ENCODE measurements around the gene PIEZO2.

The PIEZO2 gene

DNA sequence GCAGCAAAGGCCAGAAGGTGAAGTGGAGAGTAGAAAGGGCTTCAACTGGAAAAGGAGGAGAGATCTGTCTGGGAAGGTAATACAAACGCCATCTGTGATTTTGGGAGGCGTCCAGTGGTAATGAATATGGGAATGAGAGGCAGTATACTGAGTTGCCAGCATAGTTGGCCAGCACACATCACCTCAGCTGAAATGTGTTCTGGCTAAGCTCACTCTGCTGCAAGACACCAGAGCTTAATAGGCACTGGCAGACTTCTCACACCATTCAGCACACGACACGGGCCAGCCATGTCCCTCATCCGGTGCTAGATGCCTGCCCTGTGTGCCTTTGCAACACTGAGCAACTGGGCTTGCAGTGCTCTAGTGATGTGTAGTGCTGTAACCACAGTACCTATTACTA lies 277.1 kb downstream of the PIEZO2 start:
- no peaks in the 10 kb centered on the region for H3K36me3 ChIP-seq (ENCODE audit: insufficient read depth, low read depth, low read length)
- H3K27ac ChIP-seq (ENCODE audit: low read length), result no peak overlapping the region
- H3K4me3 ChIP-seq (ENCODE audit: low read length), result no peak overlapping the region
- peaks cover 7% of the 10 kb centered on the region; the same call in 1 of the 2 replicates for H3K4me1 ChIP-seq (ENCODE audit: insufficient read depth, low read length)
- H3K9ac ChIP-seq (ENCODE audit: low read depth, low read length), result no peak overlapping the region
- no peaks in the 10 kb centered on the region for H3K27me3 ChIP-seq (ENCODE audit: insufficient read depth, low read length)
- no peaks in the 10 kb centered on the region for H3K9me3 ChIP-seq (ENCODE audit: insufficient read depth, low read depth, low read length)

- Histone ChIP-seq H3K4me3 (ENCODE audit: low read length) (no peak overlapping the region), H3K9me3 (ENCODE audit: insufficient read depth, low read depth, low read length) (no peaks in the 10 kb centered on the region), H3K4me1 (ENCODE audit: insufficient read depth, low read length) (peaks cover 7% of the 10 kb centered on the region; the same call in 1 of the 2 replicates), H3K27me3 (ENCODE audit: insufficient read depth, low read length) (no peaks in the 10 kb centered on the region), H3K36me3 (ENCODE audit: insufficient read depth, low read depth, low read length) (no peaks in the 10 kb centered on the region), H3K27ac (ENCODE audit: low read length) (no peak overlapping the region), H3K9ac (ENCODE audit: low read depth, low read length) (no peak overlapping the region)
Observed at GRCh38 chr18:10864722-10865121, 284.6 kb downstream of the PIEZO2 start.

DNA sequence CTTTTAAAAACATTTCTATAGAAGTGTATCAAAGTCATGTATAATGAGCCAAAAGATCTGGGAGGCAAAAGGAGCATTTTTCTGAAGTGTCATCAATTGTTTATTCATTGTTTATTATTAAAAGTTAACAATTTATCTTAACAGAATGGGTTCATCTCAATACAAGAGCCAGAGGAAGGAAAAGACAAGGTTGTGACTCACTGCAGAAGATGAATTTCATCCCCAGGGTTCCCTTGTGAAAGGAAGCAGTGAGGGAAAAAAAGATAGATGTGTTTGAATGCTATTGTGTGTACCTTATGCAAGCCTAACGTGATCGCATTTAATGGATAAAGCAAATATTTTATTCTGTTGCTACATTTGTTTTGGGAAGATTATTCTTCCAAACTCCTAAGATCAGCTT lies 286.3 kb downstream of the PIEZO2 start:
- Histone ChIP-seq H3K4me3 (ENCODE audit: low read length) (no peak overlapping the region), H3K4me1 (ENCODE audit: insufficient read depth, low read length) (peaks cover 7% of the 10 kb centered on the region; the same call in 1 of the 2 replicates), H3K27me3 (ENCODE audit: insufficient read depth, low read length) (no peaks in the 10 kb centered on the region), H3K27ac (ENCODE audit: low read length) (no peak overlapping the region), H3K9ac (ENCODE audit: low read depth, low read length) (no peak overlapping the region), H3K36me3 (ENCODE audit: insufficient read depth, low read depth, low read length) (no peaks in the 10 kb centered on the region), H3K9me3 (ENCODE audit: insufficient read depth, low read depth, low read length) (no peaks in the 10 kb centered on the region)

DNA sequence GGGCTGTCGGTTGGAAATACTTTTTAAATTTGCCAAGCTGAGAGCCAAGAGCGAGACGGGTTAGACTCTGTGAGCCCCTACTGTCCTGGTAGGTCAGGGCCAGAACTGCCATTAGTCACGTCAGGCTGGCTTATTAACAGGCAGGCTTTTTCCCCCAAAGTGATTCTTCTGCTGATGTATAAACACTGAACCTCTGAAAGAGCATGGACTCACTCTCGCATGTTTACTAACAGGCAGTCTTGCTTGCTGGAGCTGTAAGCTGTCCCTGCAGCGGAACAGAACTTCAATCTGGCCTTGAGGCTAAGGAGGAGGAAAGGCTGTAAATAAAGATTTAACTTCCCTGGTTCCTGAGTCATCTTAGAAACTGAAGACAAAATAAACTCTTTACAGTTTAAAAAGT lies 288.4 kb downstream of the PIEZO2 start:
- H3K27ac ChIP-seq (ENCODE audit: low read length), result no peak overlapping the region
- no peak overlapping the region for H3K4me3 ChIP-seq (ENCODE audit: low read length)
- no peaks in the 10 kb centered on the region for H3K27me3 ChIP-seq (ENCODE audit: insufficient read depth, low read length)
- no peaks in the 10 kb centered on the region for H3K36me3 ChIP-seq (ENCODE audit: insufficient read depth, low read depth, low read length)
- peaks cover 7% of the 10 kb centered on the region; the same call in 1 of the 2 replicates for H3K4me1 ChIP-seq (ENCODE audit: insufficient read depth, low read length)
- no peaks in the 10 kb centered on the region for H3K9me3 ChIP-seq (ENCODE audit: insufficient read depth, low read depth, low read length)
- no peak overlapping the region for H3K9ac ChIP-seq (ENCODE audit: low read depth, low read length)

GRCh38 chr18:10860382-10860781 lies 289.0 kb downstream of the PIEZO2 start:
- peaks cover 7% of the 10 kb centered on the region; the same call in 1 of the 2 replicates for H3K4me1 ChIP-seq (ENCODE audit: insufficient read depth, low read length)
- no peaks in the 10 kb centered on the region for H3K36me3 ChIP-seq (ENCODE audit: insufficient read depth, low read depth, low read length)
- H3K27ac ChIP-seq (ENCODE audit: low read length), result no peak overlapping the region
- no peaks in the 10 kb centered on the region for H3K9me3 ChIP-seq (ENCODE audit: insufficient read depth, low read depth, low read length)
- no peak overlapping the region for H3K9ac ChIP-seq (ENCODE audit: low read depth, low read length)
- no peaks in the 10 kb centered on the region for H3K27me3 ChIP-seq (ENCODE audit: insufficient read depth, low read length)
- H3K4me3 ChIP-seq (ENCODE audit: low read length), result no peak overlapping the region

DNA sequence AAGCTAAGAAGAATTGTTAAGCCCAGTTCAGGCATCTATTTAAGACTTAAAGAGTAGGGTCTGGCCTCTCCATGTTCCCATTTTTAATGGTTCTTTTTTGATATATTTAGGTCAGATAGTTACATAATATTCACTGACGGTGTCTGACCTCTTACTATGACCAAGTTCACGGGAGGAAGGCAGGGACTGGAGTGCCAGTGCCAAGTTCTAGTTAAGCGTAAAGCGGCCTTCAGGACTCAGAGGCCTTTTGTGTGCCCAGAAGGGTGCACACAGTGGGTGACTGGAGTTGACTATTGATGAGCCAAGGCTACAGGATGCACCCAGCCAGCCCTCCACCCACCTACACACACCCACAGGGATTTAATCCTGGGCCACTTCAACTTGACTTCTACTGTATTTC lies 290.9 kb downstream of the PIEZO2 start:
- Histone ChIP-seq H3K4me1 (ENCODE audit: insufficient read depth, low read length) (peaks cover 10% of the 10 kb centered on the region; the same call in 1 of the 2 replicates), H3K36me3 (ENCODE audit: insufficient read depth, low read depth, low read length) (no peaks in the 10 kb centered on the region), H3K9me3 (ENCODE audit: insufficient read depth, low read depth, low read length) (no peaks in the 10 kb centered on the region), H3K27me3 (ENCODE audit: insufficient read depth, low read length) (no peaks in the 10 kb centered on the region), H3K27ac (ENCODE audit: low read length) (no peak overlapping the region), H3K4me3 (ENCODE audit: low read length) (no peak overlapping the region), H3K9ac (ENCODE audit: low read depth, low read length) (no peak overlapping the region)

DNA sequence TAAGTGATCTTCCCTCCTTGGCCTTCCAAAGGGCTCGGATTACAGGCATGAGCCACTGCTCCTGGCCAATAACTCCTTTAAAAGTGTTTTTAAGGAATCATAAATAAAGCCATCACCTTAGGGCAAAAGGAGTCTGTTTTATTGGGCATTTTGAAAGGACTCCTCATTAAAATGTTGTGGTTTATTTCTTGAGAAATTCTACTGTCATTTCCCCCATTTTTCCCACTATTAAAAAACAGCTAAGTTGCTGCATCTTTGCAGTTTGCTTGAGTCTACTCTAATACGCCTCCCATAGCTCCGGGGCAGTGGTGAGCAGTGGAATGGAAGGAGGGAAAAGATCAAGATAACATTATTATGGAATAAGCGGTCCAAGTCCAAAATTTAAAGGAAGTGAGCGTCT lies 293.2 kb downstream of the PIEZO2 start:
- no peak overlapping the region for H3K9ac ChIP-seq (ENCODE audit: low read depth, low read length)
- H3K4me1 ChIP-seq (ENCODE audit: insufficient read depth, low read length), result peaks cover 10% of the 10 kb centered on the region; the same call in 1 of the 2 replicates
- no peak overlapping the region for H3K4me3 ChIP-seq (ENCODE audit: low read length)
- H3K27ac ChIP-seq (ENCODE audit: low read length), result no peak overlapping the region
- no peaks in the 10 kb centered on the region for H3K36me3 ChIP-seq (ENCODE audit: insufficient read depth, low read depth, low read length)
- H3K27me3 ChIP-seq (ENCODE audit: insufficient read depth, low read length), result no peaks in the 10 kb centered on the region
- H3K9me3 ChIP-seq (ENCODE audit: insufficient read depth, low read depth, low read length), result no peaks in the 10 kb centered on the region

DNA sequence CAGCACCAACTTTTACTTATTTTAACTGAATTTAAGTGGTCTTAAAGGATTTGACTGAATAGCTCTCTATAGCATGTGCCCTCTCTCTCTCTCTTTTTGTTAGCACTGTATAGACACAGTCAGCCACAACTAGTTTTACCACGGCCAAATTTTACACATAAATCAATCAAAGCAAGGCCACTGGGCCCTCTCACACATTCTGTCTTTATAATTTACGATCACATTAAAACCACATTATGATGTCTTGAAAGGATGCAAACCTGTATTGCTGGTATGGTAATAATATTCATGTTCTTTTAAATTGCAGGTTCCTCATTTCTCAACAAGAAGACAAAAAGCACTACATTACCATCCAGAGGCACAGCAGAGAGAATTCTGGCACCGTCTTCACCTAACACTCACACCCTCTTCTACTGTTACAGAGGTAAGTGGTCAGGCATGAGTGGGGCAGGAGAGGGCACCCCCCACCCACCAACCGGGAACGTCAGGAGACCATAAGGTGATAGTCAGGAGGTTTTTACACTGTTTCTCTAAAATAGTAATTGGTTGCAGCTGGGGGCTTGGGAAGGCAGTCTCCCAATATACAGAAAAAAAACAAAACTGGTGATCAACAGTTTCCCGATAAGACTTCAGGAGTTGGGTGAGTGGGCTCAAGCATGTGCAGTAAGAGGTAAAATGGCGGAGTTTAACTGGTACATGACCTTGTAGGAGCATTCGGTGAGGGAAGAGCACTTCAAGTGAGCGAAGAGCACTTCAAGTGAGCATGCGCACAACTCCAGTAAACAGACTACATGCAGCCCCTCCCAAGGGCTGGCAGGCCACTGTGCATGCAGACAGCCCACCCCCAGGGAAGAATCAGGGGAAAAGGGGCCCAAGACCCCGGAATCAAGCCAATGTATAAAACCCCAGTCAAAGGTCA lies 296.7 kb downstream of the PIEZO2 start:
- H3K4me1 ChIP-seq (ENCODE audit: insufficient read depth, low read length), result peaks cover 13% of the 10 kb centered on the region

GRCh38 chr18:10851824-10852319 lies 297.5 kb downstream of the PIEZO2 start:
- H3K27me3 ChIP-seq (ENCODE audit: insufficient read depth, low read length), result no peaks in the 10 kb centered on the region
- H3K4me3 ChIP-seq (ENCODE audit: low read length), result no peak overlapping the region
- no peak overlapping the region for H3K9ac ChIP-seq (ENCODE audit: low read depth, low read length)
- no peaks in the 10 kb centered on the region for H3K9me3 ChIP-seq (ENCODE audit: insufficient read depth, low read depth, low read length)
- no peak overlapping the region for H3K27ac ChIP-seq (ENCODE audit: low read length)
- no peaks in the 10 kb centered on the region for H3K36me3 ChIP-seq (ENCODE audit: insufficient read depth, low read depth, low read length)
- peaks cover 13% of the 10 kb centered on the region for H3K4me1 ChIP-seq (ENCODE audit: insufficient read depth, low read length)

More for the DNA sequence above, 296.7 kb downstream of the PIEZO2 start:
- no peak overlapping the region for H3K27ac ChIP-seq (ENCODE audit: low read length)
- no peak overlapping the region for H3K9ac ChIP-seq (ENCODE audit: low read depth, low read length)
- no peak overlapping the region for H3K4me3 ChIP-seq (ENCODE audit: low read length)
- no peaks in the 10 kb centered on the region for H3K27me3 ChIP-seq (ENCODE audit: insufficient read depth, low read length)
- no peaks in the 10 kb centered on the region for H3K36me3 ChIP-seq (ENCODE audit: insufficient read depth, low read depth, low read length)
- no peaks in the 10 kb centered on the region for H3K9me3 ChIP-seq (ENCODE audit: insufficient read depth, low read depth, low read length)

DNA sequence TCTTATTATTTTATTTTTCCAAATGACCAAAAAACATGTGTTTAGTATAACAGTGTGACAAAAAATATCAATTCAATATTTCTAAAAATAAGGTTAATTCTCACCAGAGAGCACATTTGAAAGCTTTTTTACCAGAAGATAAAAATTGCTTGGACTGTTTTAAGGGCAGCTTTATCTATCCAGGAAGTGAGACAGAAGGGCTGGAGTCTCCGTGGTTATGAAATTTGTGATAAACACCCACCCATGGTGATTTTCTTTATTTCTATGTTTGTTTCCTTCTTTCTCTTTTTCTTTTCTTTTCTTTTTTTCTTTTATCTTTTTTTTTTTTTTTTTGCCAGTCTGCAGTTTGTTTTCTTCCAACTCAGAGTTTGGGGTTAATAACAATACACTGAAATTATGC lies 298.5 kb downstream of the PIEZO2 start:
- H3K27me3 ChIP-seq (ENCODE audit: insufficient read depth, low read length), result no peaks in the 10 kb centered on the region
- H3K4me1 ChIP-seq (ENCODE audit: insufficient read depth, low read length), result peaks cover 13% of the 10 kb centered on the region
- no peak overlapping the region for H3K4me3 ChIP-seq (ENCODE audit: low read length)
- no peak overlapping the region for H3K9ac ChIP-seq (ENCODE audit: low read depth, low read length)
- no peaks in the 10 kb centered on the region for H3K36me3 ChIP-seq (ENCODE audit: insufficient read depth, low read depth, low read length)
- H3K27ac ChIP-seq (ENCODE audit: low read length), result no peak overlapping the region
- no peaks in the 10 kb centered on the region for H3K9me3 ChIP-seq (ENCODE audit: insufficient read depth, low read depth, low read length)

GRCh38 chr18:10850216-10850615 lies 299.2 kb downstream of the PIEZO2 start:
- Histone ChIP-seq H3K27me3 (ENCODE audit: insufficient read depth, low read length) (no peaks in the 10 kb centered on the region), H3K4me3 (ENCODE audit: low read length) (no peak overlapping the region), H3K4me1 (ENCODE audit: insufficient read depth, low read length) (peaks cover 13% of the 10 kb centered on the region), H3K36me3 (ENCODE audit: insufficient read depth, low read depth, low read length) (no peaks in the 10 kb centered on the region), H3K27ac (ENCODE audit: low read length) (no peak overlapping the region), H3K9me3 (ENCODE audit: insufficient read depth, low read depth, low read length) (no peaks in the 10 kb centered on the region), H3K9ac (ENCODE audit: low read depth, low read length) (no peak overlapping the region)

DNA sequence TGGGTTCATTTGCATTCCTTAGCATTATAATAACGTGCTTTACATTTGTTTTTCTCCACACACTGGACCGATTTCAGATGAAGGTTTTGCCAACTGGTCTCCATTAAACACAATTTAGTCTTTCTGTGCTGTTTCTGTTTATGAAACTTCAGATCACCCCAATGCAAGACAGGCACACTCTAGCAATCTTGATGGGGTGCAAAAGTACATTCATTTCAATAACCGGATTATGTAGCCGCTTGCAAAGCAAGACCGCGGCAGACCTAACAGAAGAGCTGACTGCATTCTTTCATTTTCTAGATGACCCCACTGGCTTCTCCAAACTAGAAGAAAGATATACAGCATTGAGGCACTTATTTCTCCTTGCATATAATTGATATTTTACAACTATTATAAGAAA lies 301.5 kb downstream of the PIEZO2 start:
- no peaks in the 10 kb centered on the region for H3K27me3 ChIP-seq (ENCODE audit: insufficient read depth, low read length)
- no peaks in the 10 kb centered on the region for H3K36me3 ChIP-seq (ENCODE audit: insufficient read depth, low read depth, low read length)
- H3K9ac ChIP-seq (ENCODE audit: low read depth, low read length), result no peak overlapping the region
- H3K4me3 ChIP-seq (ENCODE audit: low read length), result peak overlapping the region; percentile 34; the same call in 1 of the 2 replicates
- H3K9me3 ChIP-seq (ENCODE audit: insufficient read depth, low read depth, low read length), result no peaks in the 10 kb centered on the region
- peaks cover 9% of the 10 kb centered on the region for H3K4me1 ChIP-seq (ENCODE audit: insufficient read depth, low read length)
- H3K27ac ChIP-seq (ENCODE audit: low read length), result no peak overlapping the region

Data from iPS-20b (cell line).